Measurements from ENCODE around the gene LUM.

DNA sequence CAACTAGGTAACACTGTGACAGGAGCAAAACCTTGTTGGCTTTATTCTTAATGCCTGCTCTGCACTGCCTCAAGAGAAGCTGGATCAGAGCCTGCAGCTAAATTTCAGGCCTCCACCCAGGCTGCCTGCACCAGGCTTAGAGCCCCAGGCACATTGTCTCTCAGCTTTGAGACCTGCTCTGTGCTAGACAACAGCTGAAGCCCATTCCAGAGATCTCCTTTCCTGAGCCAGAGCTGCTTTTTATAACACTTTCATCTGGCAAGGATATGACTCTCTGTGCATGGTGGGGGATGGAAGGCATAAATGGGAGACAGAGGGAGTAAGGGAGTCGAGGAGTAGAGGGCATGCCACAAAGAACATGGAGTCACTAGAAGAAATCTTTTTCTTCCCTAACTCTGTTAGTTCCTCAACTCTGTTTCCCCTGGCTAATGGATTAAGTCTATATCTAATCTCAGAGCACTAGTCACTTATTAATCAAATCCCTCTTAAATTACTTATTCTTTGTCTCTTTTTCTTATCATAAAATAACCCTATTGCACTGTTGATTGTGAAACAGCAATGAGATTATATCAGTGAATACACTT lies 27.1 kb upstream of the LUM start:
- TF ChIP-seq, protein P1, sequence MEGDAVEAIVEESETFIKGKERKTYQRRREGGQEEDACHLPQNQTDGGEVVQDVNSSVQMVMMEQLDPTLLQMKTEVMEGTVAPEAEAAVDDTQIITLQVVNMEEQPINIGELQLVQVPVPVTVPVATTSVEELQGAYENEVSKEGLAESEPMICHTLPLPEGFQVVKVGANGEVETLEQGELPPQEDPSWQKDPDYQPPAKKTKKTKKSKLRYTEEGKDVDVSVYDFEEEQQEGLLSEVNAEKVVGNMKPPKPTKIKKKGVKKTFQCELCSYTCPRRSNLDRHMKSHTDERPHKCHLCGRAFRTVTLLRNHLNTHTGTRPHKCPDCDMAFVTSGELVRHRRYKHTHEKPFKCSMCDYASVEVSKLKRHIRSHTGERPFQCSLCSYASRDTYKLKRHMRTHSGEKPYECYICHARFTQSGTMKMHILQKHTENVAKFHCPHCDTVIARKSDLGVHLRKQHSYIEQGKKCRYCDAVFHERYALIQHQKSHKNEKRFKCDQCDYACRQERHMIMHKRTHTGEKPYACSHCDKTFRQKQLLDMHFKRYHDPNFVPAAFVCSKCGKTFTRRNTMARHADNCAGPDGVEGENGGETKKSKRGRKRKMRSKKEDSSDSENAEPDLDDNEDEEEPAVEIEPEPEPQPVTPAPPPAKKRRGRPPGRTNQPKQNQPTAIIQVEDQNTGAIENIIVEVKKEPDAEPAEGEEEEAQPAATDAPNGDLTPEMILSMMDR (IDR thresholded peaks at IDR 0.05; ENCODE audit: low read depth, low read length, missing input control), result no peak
- no peak for TF ChIP-seq RAD21 (IDR thresholded peaks at IDR 0.05)
- no peak for TF ChIP-seq TAF1 (conservative IDR thresholded peaks at IDR 0.05)
- TF ChIP-seq EGR1 (IDR thresholded peaks at IDR 0.05; ENCODE audit: low read depth in 2 of 2), result no peak

Data from liver (tissue), 3 donors.